GM18526 (cell line): Measurements from ENCODE around the gene SPPL3.

Source experiments
- POLR2A ChIP-seq: IDR thresholded peaks from 3 replicates; pipeline ENCODE4 v1.6.1; 2011; ENCODE audit not compliant: insufficient read length; ENCODE audit errors: extremely low read depth

SPPL3 gene

GRCh38 chr12:120861074-120861795 is 42.9 kb downstream of the SPPL3 start:
- TF ChIP-seq POLR2A, result no peak

GRCh38 chr12:120858306-120859088 is 45.7 kb downstream of the SPPL3 start:
- no peak for TF ChIP-seq POLR2A

GRCh38 chr12:120856980-120857379 is 47.2 kb downstream of the SPPL3 start:
- no peak for TF ChIP-seq POLR2A

GRCh38 chr12:120855823-120856588 is 48.2 kb downstream of the SPPL3 start:
- TF ChIP-seq POLR2A, result no peak

GRCh38 chr12:120854804-120855203 is 49.4 kb downstream of the SPPL3 start:
- no peak for TF ChIP-seq POLR2A

GRCh38 chr12:120853188-120853587 is 51.0 kb downstream of the SPPL3 start:
- TF ChIP-seq POLR2A, result no peak

- no peak for TF ChIP-seq POLR2A
Observed at GRCh38 chr12:120851944-120852343, 52.2 kb downstream of the SPPL3 start.

GRCh38 chr12:120851444-120851843 is 52.7 kb downstream of the SPPL3 start:
- no peak for TF ChIP-seq POLR2A

- TF ChIP-seq POLR2A, result no peak
Observed at GRCh38 chr12:120849765-120850164, 54.4 kb downstream of the SPPL3 start.

- no peak for TF ChIP-seq POLR2A
Observed at GRCh38 chr12:120847814-120848213, 56.3 kb downstream of the SPPL3 start.

GRCh38 chr12:120847392-120847791 is 56.8 kb downstream of the SPPL3 start:
- no peak for TF ChIP-seq POLR2A

GRCh38 chr12:120846721-120847120 is 57.4 kb downstream of the SPPL3 start:
- no peak for TF ChIP-seq POLR2A

GRCh38 chr12:120845696-120846095 is 58.5 kb downstream of the SPPL3 start:
- no peak for TF ChIP-seq POLR2A

GRCh38 chr12:120844768-120845449 is 59.2 kb downstream of the SPPL3 start:
- no peak for TF ChIP-seq POLR2A

GRCh38 chr12:120844297-120844696 is 59.9 kb downstream of the SPPL3 start:
- TF ChIP-seq POLR2A, result no peak
